NCI-H2029 treated with DMSO at 0.1 percent for 48 hours (cell line): ENCODE measurements around the gene SEPTIN3.

Source experiments
- DNase-seq: peaks from one replicate; lab custom pipeline; 2025; lab: John Stamatoyannopoulos, UW

The SEPTIN3 gene

GRCh38 chr22:41969110-41969646, at the start of gene SEPTIN3:
SEPTIN3 (plus strand) TSS chr22:41969443; CDS start chr22:41971493, 2,050 bp downstream.
- DNase-seq: no peak

GRCh38 chr22:41920271-41920976, 48.8 kb upstream of the SEPTIN3 start:
- DNase-seq: no peak

GRCh38 chr22:41922328-41922727, 46.9 kb upstream of the SEPTIN3 start:
- no peak for DNase-seq

GRCh38 chr22:41922940-41923594, 46.2 kb upstream of the SEPTIN3 start:
- no peak for DNase-seq

GRCh38 chr22:41923595-41924276, 45.5 kb upstream of the SEPTIN3 start:
- no peak for DNase-seq

- DNase-seq: peak; percentile 23
Measured at GRCh38 chr22:41925783-41926460, 43.3 kb upstream of the SEPTIN3 start.

- no peak for DNase-seq
Measured at GRCh38 chr22:41927813-41928212, 41.4 kb upstream of the SEPTIN3 start.

GRCh38 chr22:41928593-41929417, 40.4 kb upstream of the SEPTIN3 start:
- DNase-seq: no peak

- DNase-seq: peak; percentile 19
Measured at GRCh38 chr22:41929418-41929810, 39.8 kb upstream of the SEPTIN3 start.

GRCh38 chr22:41931701-41932269, 37.5 kb upstream of the SEPTIN3 start:
- DNase-seq: no peak

- no peak for DNase-seq
Measured at GRCh38 chr22:41932353-41932752, 36.9 kb upstream of the SEPTIN3 start.

GRCh38 chr22:41933411-41934177, 35.6 kb upstream of the SEPTIN3 start:
- no peak for DNase-seq

GRCh38 chr22:41934284-41935014, 34.8 kb upstream of the SEPTIN3 start:
- no peak for DNase-seq

- no peak for DNase-seq
Measured at GRCh38 chr22:41935015-41935351, 34.3 kb upstream of the SEPTIN3 start.

- DNase-seq: no peak
Measured at GRCh38 chr22:41935509-41935908, 33.7 kb upstream of the SEPTIN3 start.

GRCh38 chr22:41936894-41937169, 32.4 kb upstream of the SEPTIN3 start:
- DNase-seq: no peak

- peak; percentile 59 for DNase-seq
Measured at GRCh38 chr22:41939981-41940831, 29.0 kb upstream of the SEPTIN3 start.

- DNase-seq: peak; percentile 29
Measured at GRCh38 chr22:41940832-41941765, 28.1 kb upstream of the SEPTIN3 start.
